Measurements from ENCODE around the gene CAND1.
"Not testable (repeated sequence)": the region's sequence is repeated elsewhere in the genome, so short reads cannot be mapped to it uniquely, and the experiment has no call there.

Gene CAND1

DNA sequence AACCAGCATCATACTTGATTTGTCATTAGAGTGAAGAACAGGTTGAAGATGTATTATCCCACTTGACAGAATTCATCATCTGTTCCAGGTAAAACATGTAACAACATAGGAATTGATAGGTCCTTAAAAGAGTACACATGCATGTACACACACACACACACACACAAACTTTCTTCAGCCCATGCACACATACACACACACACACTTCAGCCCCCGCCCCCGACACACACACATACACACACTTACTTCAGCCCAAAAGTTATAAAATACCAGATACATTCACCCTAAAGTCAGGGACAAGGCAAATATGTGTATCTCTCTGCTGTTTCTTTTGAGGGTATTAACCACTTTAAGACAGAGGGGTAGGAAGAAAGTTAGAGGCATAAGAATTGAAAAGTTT lies 15.4 kb downstream of the CAND1 start:
- DNase-seq = no peak

- DNase-seq = no peak
Measured at GRCh38 chr12:67286257-67286656, 17.1 kb downstream of the CAND1 start.

- no peak for DNase-seq
Measured at GRCh38 chr12:67287311-67287710, 18.2 kb downstream of the CAND1 start.

- DNase-seq = no peak
Measured at GRCh38 chr12:67288561-67288960, 19.4 kb downstream of the CAND1 start.

DNA sequence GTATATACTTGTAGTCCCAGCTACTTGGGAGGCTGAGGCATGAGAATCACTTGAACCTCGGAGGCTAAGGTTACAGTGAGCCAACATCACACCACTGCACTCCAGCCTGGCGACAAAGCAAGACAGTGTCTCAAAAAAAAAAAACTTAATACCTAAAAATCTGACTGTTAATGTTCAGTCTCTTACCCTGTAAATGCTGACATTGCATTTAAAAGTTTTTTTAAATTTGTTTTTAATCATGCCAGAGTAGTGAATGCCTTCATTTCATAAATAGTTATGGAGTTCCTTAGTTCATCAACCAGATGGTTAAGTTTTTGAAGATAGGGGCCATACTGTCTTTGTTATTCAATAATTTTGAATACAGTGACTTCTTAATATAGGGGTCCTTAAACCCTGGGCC lies 21.2 kb downstream of the CAND1 start:
- DNase-seq = no peak

GRCh38 chr12:67299526-67299925 lies 30.4 kb downstream of the CAND1 start:
- DNase-seq = no peak

GRCh38 chr12:67299926-67300325 lies 30.8 kb downstream of the CAND1 start:
- DNase-seq = no peak

GRCh38 chr12:67302162-67302561 lies 33.0 kb downstream of the CAND1 start:
- DNase-seq = no peak

- no peak for DNase-seq
Measured at GRCh38 chr12:67305544-67305943, 36.4 kb downstream of the CAND1 start.

- no peak for DNase-seq
Measured at GRCh38 chr12:67306712-67307111, 37.6 kb downstream of the CAND1 start.

DNA sequence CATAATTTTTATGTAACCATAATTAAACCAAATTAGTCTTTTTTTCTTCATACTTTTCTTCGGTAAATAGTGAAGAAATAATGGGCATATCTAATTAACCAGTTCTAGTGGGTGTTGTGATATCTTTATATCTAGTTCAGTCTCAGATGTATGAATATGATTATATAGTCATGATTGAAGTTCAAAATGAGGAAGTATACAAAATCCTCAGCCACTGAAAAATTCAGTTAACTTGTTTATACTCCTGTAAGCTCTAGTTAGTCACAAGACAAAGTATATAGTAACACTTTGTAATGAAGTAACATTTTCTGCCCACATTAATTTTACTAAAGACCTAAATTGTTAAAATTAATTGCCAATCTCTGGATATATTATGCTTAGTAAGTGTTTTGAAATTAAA lies 46.5 kb downstream of the CAND1 start:
- no peak for DNase-seq

GRCh38 chr12:67318786-67319185 lies 49.6 kb downstream of the CAND1 start:
- DNase-seq = no peak

DNA sequence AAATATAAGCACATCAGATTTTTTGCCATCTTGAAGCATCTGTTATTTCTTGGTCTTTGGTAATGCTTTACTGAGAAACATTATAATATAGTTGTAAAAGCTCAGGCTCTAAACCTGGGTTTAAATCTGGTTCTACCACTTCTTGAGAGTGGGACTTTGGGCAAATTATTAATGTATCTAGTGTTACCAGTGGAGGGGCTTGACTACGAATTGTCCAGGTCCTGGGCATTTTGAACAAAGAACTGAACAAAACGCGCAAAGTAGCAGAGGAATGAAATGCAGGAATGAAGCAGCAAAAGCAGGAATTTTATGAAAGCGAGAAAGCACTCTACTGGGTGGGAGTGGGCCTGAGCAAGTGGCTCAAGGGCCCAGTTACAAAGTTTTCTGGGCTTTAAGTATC lies 50.8 kb downstream of the CAND1 start:
- no peak for DNase-seq

DNA sequence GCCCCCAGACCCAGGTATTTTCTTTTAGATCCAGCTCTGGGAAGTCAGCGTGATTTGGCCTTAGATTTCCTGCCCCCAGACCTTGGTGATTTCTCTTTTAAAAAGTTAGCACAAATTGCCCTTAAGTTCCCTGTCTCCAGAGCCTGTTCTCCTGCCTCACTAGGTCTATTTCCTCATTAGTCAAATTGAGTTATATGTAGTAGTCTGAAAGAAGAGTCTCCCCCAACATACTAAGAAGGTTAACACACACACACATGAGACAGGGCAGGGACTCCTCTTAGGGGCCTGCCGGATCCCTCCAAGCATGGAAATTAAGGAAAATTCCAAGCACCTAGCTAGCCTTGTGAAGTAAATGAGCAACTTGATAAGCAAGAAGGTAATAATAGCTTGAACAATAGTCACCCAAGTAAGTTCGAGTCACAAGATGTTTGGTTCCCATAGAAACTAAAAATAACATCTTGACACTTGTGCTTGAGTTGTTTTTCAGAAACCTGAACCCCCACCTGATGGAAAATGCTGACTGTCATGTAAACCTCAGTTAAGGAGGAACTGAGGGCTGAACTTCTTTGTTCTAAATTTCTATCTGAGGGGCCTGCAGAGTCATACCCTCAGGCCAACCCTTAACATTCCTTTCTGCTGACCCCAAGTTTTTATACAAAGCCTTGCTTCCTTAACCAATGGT lies 51.6 kb downstream of the CAND1 start:
- no peak for DNase-seq

GRCh38 chr12:67322580-67322979 lies 53.4 kb downstream of the CAND1 start:
- DNase-seq = no peak

GRCh38 chr12:67323007-67323406 lies 53.8 kb downstream of the CAND1 start:
- DNase-seq = no peak

DNA sequence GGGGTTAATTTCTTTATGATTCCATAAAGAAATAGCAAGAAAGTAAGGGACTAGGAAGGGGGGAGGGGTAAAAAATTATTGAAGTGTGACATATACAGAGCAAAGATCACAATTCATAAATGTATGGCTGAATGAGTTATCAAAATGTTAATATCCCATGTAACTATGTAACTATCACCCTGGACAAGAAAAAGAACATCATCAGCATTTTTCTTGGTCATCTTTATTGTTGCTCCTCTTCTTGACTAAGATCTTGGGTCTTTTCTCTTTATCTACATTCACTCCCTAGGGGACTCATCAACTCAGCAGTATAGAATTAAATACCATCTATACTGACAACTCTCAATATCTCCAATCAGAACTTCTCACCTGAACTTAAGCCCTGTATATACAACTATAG lies 57.5 kb downstream of the CAND1 start:
- DNase-seq = no peak

DNA sequence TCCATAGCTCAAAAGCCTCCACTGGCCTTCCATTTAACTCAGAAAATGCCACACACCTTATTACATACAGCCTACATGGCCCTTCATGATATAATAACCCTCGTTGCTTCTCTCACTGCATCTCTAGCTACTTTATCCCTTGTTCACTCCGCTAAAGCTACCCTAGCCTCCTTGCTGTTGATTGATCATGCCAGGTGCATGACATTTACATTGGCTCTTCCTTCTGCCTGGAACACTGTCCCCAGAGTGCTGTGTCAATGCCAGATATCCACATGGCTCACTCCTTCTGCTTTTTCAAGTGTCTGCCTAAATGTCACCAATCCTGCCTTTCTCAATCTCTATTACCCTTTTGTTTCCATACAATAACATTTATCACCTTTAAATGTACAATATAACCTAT lies 58.3 kb downstream of the CAND1 start:
- no peak for DNase-seq

GRCh38 chr12:67331123-67331522 lies 62.0 kb downstream of the CAND1 start:
- no peak for DNase-seq

DNA sequence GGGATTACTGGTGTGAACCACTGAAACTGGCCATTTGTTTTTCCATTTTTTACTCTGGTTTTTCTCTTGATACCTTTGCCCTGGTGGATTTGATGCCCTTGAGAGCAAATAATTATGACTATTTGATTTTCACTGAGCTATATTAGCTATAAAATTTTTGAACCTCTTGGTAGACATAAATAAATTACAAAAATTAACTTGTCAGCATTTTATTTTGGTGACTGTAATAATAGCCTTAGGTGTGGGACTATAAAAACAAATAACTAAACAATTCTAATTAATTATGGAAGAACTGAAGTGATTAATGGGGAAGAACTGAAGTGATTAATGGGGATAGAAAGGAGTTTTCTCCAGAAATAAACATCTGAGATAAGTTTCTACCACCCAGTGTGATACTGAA lies 62.7 kb downstream of the CAND1 start:
- no peak for DNase-seq

DNA sequence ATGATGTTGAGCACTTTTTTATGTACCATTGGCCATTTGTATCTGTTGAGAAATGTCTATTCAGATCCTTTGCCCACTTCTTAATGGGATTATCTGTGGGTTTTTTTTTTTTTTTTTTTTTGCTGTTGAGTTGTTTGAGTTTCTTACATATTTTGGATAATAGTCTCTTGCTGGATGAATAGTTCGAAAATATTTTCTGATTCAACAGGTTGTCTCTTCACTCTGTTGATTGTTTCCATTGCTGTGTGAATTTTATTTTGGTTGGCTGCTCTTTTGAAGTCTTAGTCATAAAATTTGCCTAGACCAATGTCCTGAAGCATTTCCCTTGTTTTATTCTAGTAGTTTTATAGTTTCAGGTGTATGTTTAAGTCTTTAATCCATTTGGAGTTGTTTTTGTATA lies 64.5 kb downstream of the CAND1 start:
- no peak for DNase-seq

DNA sequence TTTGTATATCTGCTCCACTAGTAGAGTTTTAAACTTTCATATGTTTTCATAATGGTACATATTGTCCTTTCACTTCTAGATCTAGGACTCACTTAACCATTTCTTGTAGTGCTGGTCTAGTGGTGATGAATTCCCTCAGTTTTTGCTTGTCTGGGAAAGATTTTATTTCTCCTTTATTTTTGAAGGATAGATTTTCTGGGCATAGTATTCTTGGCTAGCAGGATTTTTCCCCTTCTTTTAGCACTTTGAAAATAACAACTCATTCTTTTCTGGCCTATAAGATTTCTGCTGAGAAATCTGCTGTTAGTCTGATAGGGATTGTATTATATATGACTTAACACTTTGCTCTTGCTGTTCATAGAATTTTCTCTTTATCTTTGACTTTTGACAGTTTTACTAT lies 69.3 kb downstream of the CAND1 start:
- DNase-seq = no peak

GRCh38 chr12:67339530-67339929 lies 70.4 kb downstream of the CAND1 start:
- DNase-seq = no peak

DNA sequence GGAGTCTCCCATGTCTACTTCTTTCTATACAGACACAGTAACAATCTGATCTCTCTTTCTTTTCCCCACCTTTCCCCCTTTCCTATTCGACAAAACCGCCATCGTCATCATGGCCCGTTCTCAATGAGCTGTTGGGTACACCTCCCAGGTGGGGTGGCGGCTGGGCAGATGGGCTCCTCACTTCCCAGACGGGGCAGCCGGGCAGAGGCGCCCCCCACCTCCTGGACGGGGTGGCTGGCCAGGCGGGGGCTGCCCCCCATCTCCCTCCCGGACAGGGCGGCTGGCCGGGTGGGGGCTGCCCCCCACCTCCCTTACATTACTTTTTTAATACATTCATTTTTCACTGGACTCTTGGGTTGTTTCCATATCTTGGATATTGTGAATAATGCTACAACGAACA lies 71.9 kb downstream of the CAND1 start:
- not testable (repeated sequence) for DNase-seq

- no peak for DNase-seq
Measured at GRCh38 chr12:67344979-67345710, 76.0 kb downstream of the CAND1 start.

Data from CD4-positive, alpha-beta T cell treated with Interleukin-12 subunit alpha and Interleukin-12 subunit beta, for 1 hour (primary cell).